Naive thymus-derived CD8-positive, alpha-beta T cell (primary cell): ENCODE results near the gene SLC17A2. TPM values are rescaled to one million over a fixed set of nuclear protein-coding genes. Genes with fewer than 3 reads are reported as not detected.
A peak's percentile ranks its signal among the peaks of the same experiment; 100 is the strongest.
"Not testable (repeated sequence)": the region's sequence is repeated elsewhere in the genome, so short reads cannot be mapped to it uniquely, and the experiment has no call there.

Source experiments
- ATAC-seq, 2 donors: fragments of 150-1000 bp; cut with Tn5 transposase in 1 of 2; sonication (Bioruptor Pico), chemical (Tn5 transposase) in 1 of 2; 1 replicate in 1 of 2; 2 replicates in 1 of 2; pipeline ENCODE4 v1.10.0; 2021; ENCODE audit warnings: mild to moderate bottlenecking in 2 of 2, moderate library complexity in 2 of 2
- POLR2A ChIA-PET: fragments of 350-600 bp; sonication (Branson Sonifier 250); formaldehyde crosslinking; loops from one replicate; lab custom pipeline; 2021; ENCODE audit warnings: antibody characterized with exemption; lab: Charles Lee
- DNase-seq, 10 donors: peaks; one replicate each; pipeline versions ENCODE4 v3.0.0 to v3.0.0-alpha.2; 2020 to 2022
- H3K27ac Mint-ChIP-seq, 10 donors: one replicate each; pipeline ENCODE4 v1.8.0; 2020 to 2022; ENCODE audit warnings: mild to moderate bottlenecking in 10 of 10, mixed read lengths in 10 of 10, moderate library complexity in 4 of 10, inconsistent platforms in 1 of 10
- H3K27me3 Mint-ChIP-seq, 5 donors: one replicate each; pipeline ENCODE4 v1.8.0; 2021 to 2022; ENCODE audit warnings: mixed read lengths in 5 of 5
- H3K36me3 Mint-ChIP-seq, 3 donors: one replicate each; pipeline ENCODE4 v1.8.0; 2020 to 2022; ENCODE audit warnings: mixed read lengths in 3 of 3, mild to moderate bottlenecking in 2 of 3, inconsistent platforms in 1 of 3
- H3K4me1 Mint-ChIP-seq, 4 donors: one replicate each; pipeline ENCODE4 v1.8.0; 2021 to 2022; ENCODE audit warnings: mixed read lengths in 4 of 4
- H3K4me3 Mint-ChIP-seq, 10 donors: one replicate each; pipeline ENCODE4 v1.8.0; 2020 to 2022; ENCODE audit warnings: mild to moderate bottlenecking in 10 of 10, mixed read lengths in 10 of 10, moderate library complexity in 6 of 10, inconsistent platforms in 1 of 10
- H3K9me3 Mint-ChIP-seq, 9 donors: one replicate each; pipeline ENCODE4 v1.8.0; 2020 to 2022; ENCODE audit warnings: mixed read lengths in 9 of 9, mild to moderate bottlenecking in 3 of 9, inconsistent platforms in 1 of 9, moderate library complexity in 1 of 9
- polyA plus RNA-seq, 3 donors: library from polyadenylated mRNA; unstranded; fragments of 300-500 nt; fragmentation: Illumina TruSeq; gene quantifications; one replicate each; pipeline ENCODE4 v1.2.3, GENCODE V29; 2021
- total RNA-seq, 8 experiments: library from RNA in 2 of 8; stranded (reverse) in 2 of 8; gene quantifications; one replicate each; pipeline ENCODE4 v1.2.3 and lab custom pipeline; 2021 to 2026

The SLC17A2 gene
- total and polyA plus RNA-seq, 5 experiments from 2014 or later: not detected

- H3K4me1 Mint-ChIP-seq: peaks cover 3 to 6% (median 4%) of the 10 kb centered on the region in 4 donors
- peaks cover 0 to 11% (median 4%) of the 10 kb centered on the region in 3 donors for H3K36me3 Mint-ChIP-seq
- ATAC-seq: no peak
- no peak for DNase-seq
- H3K9me3 Mint-ChIP-seq: peaks cover 0 to 13% (median 6%) of the 10 kb centered on the region in 9 donors
- POLR2A ChIA-PET: no interaction called here
- peaks cover 0 to 4% (median 1%) of the 10 kb centered on the region in 5 donors for H3K27me3 Mint-ChIP-seq
- no peak overlapping the region for H3K27ac Mint-ChIP-seq
- H3K4me3 Mint-ChIP-seq: no peak overlapping the region
These were observed 19.8 kb upstream of the SLC17A2 start for GRCh38 chr6:25950297-25950696.

DNA sequence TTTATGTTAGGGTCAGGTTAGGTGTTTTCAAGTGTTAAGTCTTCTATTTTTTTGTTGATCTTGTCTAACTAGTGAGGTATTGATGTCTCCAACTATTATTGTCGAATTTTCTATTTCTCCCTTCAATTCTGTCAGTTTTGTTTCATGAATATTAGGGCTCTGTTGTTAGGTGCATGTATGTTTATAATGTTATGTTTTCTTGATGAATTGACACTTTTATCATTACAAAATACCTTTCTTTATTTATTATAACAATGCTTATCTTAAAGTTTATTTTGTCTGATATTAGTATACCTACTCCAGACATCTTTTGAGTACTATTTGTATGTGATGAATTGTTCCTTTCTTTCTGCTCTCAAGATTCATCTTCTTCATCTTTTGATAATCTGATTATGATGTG, 19.2 kb upstream of the SLC17A2 start:
- H3K9me3 Mint-ChIP-seq: peaks cover 0 to 15% (median 6%) of the 10 kb centered on the region in 9 donors
- H3K4me1 Mint-ChIP-seq: peaks cover 3 to 6% (median 4%) of the 10 kb centered on the region in 4 donors
- no peak overlapping the region for H3K4me3 Mint-ChIP-seq
- no peak overlapping the region for H3K27ac Mint-ChIP-seq
- POLR2A ChIA-PET: no interaction called here
- ATAC-seq (no peak), DNase-seq (no peak)
- H3K36me3 Mint-ChIP-seq: peaks cover 0 to 13% (median 4%) of the 10 kb centered on the region in 3 donors
- H3K27me3 Mint-ChIP-seq: peaks cover 0 to 4% (median 1%) of the 10 kb centered on the region in 5 donors

DNA sequence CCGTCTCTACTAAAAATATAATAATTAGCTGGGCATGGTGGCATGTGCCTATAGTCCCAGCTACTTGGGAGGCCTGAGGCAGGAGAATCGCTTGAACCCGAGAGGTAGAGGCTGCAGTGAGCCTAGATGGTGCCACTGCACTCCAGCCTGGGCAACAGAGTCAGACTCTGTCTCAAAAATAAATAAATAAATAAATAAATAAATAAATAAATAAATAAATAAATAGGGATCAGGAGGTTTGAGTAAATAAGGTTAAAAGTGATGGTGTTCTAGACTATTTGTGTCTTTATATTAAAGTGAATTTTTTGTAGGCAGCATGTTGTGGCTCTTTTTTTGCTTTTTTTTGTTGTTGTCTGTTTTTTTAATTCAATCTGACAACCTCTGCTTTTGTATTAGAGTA, 17.0 kb upstream of the SLC17A2 start:
- H3K9me3 Mint-ChIP-seq: peaks cover 0 to 15% (median 6%) of the 10 kb centered on the region in 9 donors
- H3K4me1 Mint-ChIP-seq, POLR2A ChIA-PET: not testable (repeated sequence)

DNA sequence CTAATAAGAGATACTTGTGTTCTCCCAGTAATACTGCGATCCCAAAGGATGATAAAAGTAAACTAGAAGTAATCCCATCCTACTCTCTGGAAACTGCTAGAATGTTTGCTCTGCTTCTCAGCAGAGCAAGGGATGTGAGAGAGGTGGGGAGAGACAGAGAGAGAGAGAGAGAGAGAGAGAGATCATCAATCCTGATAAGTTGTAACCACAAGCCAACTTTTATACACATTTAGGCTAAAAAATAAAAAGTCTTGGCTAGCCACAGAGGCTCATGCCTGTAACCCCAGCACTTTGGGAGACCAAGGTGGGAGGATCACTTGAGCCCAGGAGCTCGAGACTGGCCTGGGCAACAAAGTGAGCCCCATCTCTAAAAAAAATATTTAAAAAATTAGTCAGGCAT, 16.1 kb upstream of the SLC17A2 start:
- peaks cover 0 to 5% (median 0%) of the 10 kb centered on the region in 5 donors for H3K27me3 Mint-ChIP-seq
- H3K4me1 Mint-ChIP-seq: peaks cover 3 to 6% (median 4%) of the 10 kb centered on the region in 4 donors
- ATAC-seq: no peak
- peak overlapping the region in 2 of 10 donors; percentile 6 to 54 for H3K27ac Mint-ChIP-seq
- POLR2A ChIA-PET: interaction anchor here (0.7 kb wide), 1 partner anchor 123 kb away, joined by 3 read pairs; no protein-coding TSS in a partner anchor
- H3K9me3 Mint-ChIP-seq: peaks cover 0 to 15% (median 6%) of the 10 kb centered on the region in 9 donors
- H3K36me3 Mint-ChIP-seq: peaks cover 0 to 13% (median 4%) of the 10 kb centered on the region in 3 donors
- DNase-seq: no peak
- no peak overlapping the region for H3K4me3 Mint-ChIP-seq

More for the DNA sequence above, 17.0 kb upstream of the SLC17A2 start:
- H3K36me3 Mint-ChIP-seq: peaks cover 0 to 13% (median 4%) of the 10 kb centered on the region in 3 donors
- not testable (repeated sequence) for H3K27ac Mint-ChIP-seq, H3K4me3 Mint-ChIP-seq, DNase-seq, ATAC-seq, H3K27me3 Mint-ChIP-seq

DNA sequence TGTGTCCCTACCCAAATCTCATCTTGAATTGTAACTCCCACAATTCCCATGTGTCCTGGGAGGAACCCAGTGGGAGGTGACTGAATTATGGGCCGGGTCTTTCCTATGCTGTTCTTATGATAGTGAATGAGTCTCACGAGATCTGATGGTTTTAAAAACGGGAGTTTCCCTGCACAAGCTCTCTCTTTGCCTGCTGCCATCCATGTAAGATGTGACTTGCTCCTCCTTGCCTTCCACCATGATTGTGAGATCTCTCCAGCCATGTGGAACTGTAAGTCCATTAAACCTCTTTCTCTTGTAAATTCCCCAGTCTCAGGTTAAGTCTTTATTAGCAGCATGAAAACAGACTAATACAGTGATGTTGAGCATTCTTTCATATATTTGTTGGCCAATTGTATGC, 15.2 kb upstream of the SLC17A2 start:
- DNase-seq, ATAC-seq, H3K4me1 Mint-ChIP-seq, H3K27ac Mint-ChIP-seq, POLR2A ChIA-PET, H3K4me3 Mint-ChIP-seq, H3K27me3 Mint-ChIP-seq: not testable (repeated sequence)
- peaks cover 0 to 13% (median 4%) of the 10 kb centered on the region in 3 donors for H3K36me3 Mint-ChIP-seq
- H3K9me3 Mint-ChIP-seq: peaks cover 0 to 15% (median 6%) of the 10 kb centered on the region in 9 donors

- peaks cover 0 to 5% (median 0%) of the 10 kb centered on the region in 5 donors for H3K27me3 Mint-ChIP-seq
- no peak overlapping the region for H3K4me3 Mint-ChIP-seq
- POLR2A ChIA-PET: no interaction called here
- ATAC-seq (no peak), DNase-seq (no peak)
- H3K36me3 Mint-ChIP-seq: peaks cover 0 to 9% (median 0%) of the 10 kb centered on the region in 3 donors
- H3K9me3 Mint-ChIP-seq: peaks cover 0 to 12% (median 3%) of the 10 kb centered on the region in 9 donors
- H3K4me1 Mint-ChIP-seq: peaks cover 3 to 6% (median 4%) of the 10 kb centered on the region in 4 donors
- H3K27ac Mint-ChIP-seq: no peak overlapping the region
These were observed 14.4 kb upstream of the SLC17A2 start for GRCh38 chr6:25944688-25945574.

DNA sequence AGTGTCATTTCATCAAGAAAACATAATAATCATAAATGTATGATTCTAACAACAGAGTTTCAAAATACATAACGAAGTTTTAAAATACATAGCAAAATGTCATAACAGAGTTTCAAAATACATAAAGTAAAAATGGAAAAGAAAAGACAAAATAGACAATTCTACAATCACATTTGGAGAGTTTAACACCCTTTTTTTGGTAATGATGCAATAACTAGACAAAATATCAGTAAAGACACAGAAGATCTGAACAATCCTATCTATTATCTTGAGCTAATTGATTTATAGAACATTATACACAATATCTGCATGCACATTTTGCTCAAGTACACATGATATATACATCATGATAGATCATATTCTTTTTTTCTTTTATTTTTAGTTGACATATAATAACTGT, 13.4 kb upstream of the SLC17A2 start:
- H3K27ac Mint-ChIP-seq: no peak overlapping the region
- ATAC-seq (no peak), DNase-seq (no peak)
- peaks cover 0 to 11% (median 2%) of the 10 kb centered on the region in 9 donors for H3K9me3 Mint-ChIP-seq
- H3K36me3 Mint-ChIP-seq: peaks cover 0 to 9% (median 0%) of the 10 kb centered on the region in 3 donors
- H3K4me1 Mint-ChIP-seq: peaks cover 3 to 6% (median 4%) of the 10 kb centered on the region in 4 donors
- POLR2A ChIA-PET: no interaction called here
- H3K27me3 Mint-ChIP-seq: peaks cover 0 to 5% (median 0%) of the 10 kb centered on the region in 5 donors
- no peak overlapping the region for H3K4me3 Mint-ChIP-seq

DNA sequence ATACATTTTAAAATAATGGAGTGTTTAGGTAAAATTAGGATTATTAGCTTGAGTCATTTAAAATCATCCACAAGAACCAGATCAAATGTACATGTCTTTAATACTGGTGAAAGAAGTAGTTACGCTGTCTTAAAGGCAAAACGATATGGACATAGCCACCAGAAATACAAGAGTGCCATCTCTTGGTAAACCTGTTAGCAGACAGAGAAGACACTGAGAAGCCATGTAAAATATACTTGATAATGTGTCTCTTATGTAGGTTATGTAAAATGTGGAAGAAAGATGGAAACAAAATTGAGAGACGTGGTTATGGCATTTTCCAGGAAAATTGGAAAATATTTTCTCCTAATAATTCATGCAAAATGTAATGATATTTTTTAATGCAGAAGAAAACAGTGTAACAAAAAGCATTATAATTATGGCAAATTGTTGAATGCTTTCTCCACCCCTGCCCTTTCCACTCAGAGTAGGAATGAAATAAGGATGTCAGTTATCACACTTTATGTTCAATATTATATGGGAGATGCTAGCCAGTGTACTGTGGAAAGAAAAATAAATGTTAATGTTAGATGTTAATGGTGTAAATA, 12.2 kb upstream of the SLC17A2 start:
- ATAC-seq: peak; percentile 61 to 64
- DNase-seq: peak in 3 of 10 donors; percentile 14 to 42 (median 39)
- peaks cover 0 to 11% (median 2%) of the 10 kb centered on the region in 9 donors for H3K9me3 Mint-ChIP-seq
- H3K36me3 Mint-ChIP-seq: peaks cover 0 to 9% (median 0%) of the 10 kb centered on the region in 3 donors
- POLR2A ChIA-PET: no interaction called here
- H3K4me3 Mint-ChIP-seq: no peak overlapping the region
- peaks cover 0 to 5% (median 0%) of the 10 kb centered on the region in 5 donors for H3K27me3 Mint-ChIP-seq
- H3K27ac Mint-ChIP-seq: no peak overlapping the region
- peaks cover 3 to 6% (median 4%) of the 10 kb centered on the region in 4 donors for H3K4me1 Mint-ChIP-seq

GRCh38 chr6:25939593-25939992, 9.1 kb upstream of the SLC17A2 start:
- Mint-ChIP-seq H3K36me3 (no peaks in the 10 kb centered on the region), H3K27me3 (peaks cover 0 to 2% (median 0%) of the 10 kb centered on the region in 5 donors), H3K9me3 (no peaks in the 10 kb centered on the region), H3K4me1 (no peaks in the 10 kb centered on the region), H3K27ac (no peak overlapping the region), H3K4me3 (no peak overlapping the region)
- DNase-seq: no peak
- POLR2A ChIA-PET: interaction anchor here (0.6 kb wide), 1 partner anchor 1232 kb away, joined by 3 read pairs; no protein-coding TSS in a partner anchor
- ATAC-seq: no peak

GRCh38 chr6:25935953-25936352, 5.5 kb upstream of the SLC17A2 start:
- POLR2A ChIA-PET: no interaction called here
- Mint-ChIP-seq H3K4me3 (no peak overlapping the region), H3K27me3 (peaks cover 0 to 3% (median 0%) of the 10 kb centered on the region in 5 donors), H3K27ac (no peak overlapping the region), H3K9me3 (no peaks in the 10 kb centered on the region), H3K36me3 (no peaks in the 10 kb centered on the region), H3K4me1 (no peaks in the 10 kb centered on the region)
- DNase-seq: no peak
- no peak for ATAC-seq

DNA sequence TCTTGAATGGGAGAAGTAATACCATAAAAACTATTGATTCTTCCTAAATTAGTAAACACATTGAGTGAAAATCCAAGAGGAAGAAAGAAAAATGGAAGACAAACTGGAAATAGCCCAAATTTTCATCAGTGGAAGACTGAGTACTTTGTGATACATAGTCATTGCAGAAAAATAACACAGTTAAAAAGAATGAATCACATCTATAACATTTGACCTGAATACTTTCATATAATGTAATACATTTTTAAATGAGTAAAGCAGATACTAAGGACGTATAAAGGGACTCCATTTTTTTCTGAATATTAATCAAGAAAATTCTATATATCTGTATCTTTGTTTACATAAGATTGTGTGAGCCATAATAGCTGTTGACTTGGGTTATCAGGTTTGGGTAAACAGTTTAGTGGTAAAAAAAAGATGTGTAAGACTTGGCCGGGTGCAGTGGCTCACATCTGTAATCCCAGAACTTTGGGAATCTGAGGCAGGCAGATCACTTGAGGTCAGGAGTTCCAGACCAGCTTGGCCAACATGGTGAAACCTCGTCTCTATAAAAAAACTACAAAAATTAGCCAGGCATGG, 4.3 kb upstream of the SLC17A2 start:
- H3K36me3 Mint-ChIP-seq: no peaks in the 10 kb centered on the region
- H3K9me3 Mint-ChIP-seq: no peaks in the 10 kb centered on the region
- H3K4me1 Mint-ChIP-seq: no peaks in the 10 kb centered on the region
- peaks cover 0 to 4% (median 0%) of the 10 kb centered on the region in 5 donors for H3K27me3 Mint-ChIP-seq
- H3K27ac Mint-ChIP-seq: no peak overlapping the region
- no peak for ATAC-seq
- H3K4me3 Mint-ChIP-seq: no peak overlapping the region
- POLR2A ChIA-PET: no interaction called here
- no peak for DNase-seq

GRCh38 chr6:25934156-25934555, 3.7 kb upstream of the SLC17A2 start:
- Mint-ChIP-seq H3K27me3 (peaks cover 0 to 4% (median 0%) of the 10 kb centered on the region in 5 donors), H3K36me3 (no peaks in the 10 kb centered on the region), H3K9me3 (no peaks in the 10 kb centered on the region), H3K27ac (no peak overlapping the region), H3K4me1 (no peaks in the 10 kb centered on the region), H3K4me3 (no peak overlapping the region)
- POLR2A ChIA-PET: interaction anchor here (0.9 kb wide), 1 partner anchor 25 kb away, joined by 3 read pairs; no protein-coding TSS in a partner anchor
- DNase-seq (no peak), ATAC-seq (no peak)
